ENCODE data around the gene EEF1AKMT1.

The EEF1AKMT1 gene

DNA sequence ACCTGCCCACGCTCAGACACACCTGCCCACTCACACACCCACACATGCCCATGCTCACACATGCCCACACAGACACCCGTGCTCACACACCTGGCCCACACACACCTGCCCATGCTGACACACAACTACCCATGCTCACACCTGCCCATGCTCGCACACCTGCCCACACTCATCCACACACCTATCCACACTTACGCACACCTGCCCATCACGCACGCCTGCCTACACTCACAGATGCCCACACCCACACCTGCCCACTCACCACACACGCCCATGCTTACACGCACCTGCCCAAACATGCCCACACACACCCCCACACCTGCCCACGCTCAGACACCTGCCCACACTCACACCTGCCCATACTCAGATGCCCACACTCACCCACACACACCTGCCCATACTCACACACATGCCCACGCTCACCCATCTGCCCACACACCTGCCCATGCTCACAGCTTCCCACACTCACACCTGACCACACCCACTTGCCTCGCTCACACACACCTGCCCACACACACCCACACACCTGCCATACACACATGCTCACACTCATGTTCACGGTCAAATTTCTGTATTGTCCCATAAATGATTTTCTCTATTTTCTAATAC is 54.7 kb downstream of the EEF1AKMT1 start:
- no peak for TF ChIP-seq CTCF (IDR thresholded peaks at IDR 0.05; ENCODE audit: low read depth, low read length)
- DNase-seq (ENCODE audit: extremely low read depth, low read depth), result no peak

- no peak for TF ChIP-seq CTCF (IDR thresholded peaks at IDR 0.05; ENCODE audit: low read depth, low read length)
- no peak for DNase-seq (ENCODE audit: extremely low read depth, low read depth)
These were observed 55.9 kb downstream of the EEF1AKMT1 start for GRCh38 chr13:20717581-20718542.

- no peak for TF ChIP-seq CTCF (IDR thresholded peaks at IDR 0.05; ENCODE audit: low read depth, low read length)
These were observed 56.8 kb downstream of the EEF1AKMT1 start for GRCh38 chr13:20716951-20717350.

DNA sequence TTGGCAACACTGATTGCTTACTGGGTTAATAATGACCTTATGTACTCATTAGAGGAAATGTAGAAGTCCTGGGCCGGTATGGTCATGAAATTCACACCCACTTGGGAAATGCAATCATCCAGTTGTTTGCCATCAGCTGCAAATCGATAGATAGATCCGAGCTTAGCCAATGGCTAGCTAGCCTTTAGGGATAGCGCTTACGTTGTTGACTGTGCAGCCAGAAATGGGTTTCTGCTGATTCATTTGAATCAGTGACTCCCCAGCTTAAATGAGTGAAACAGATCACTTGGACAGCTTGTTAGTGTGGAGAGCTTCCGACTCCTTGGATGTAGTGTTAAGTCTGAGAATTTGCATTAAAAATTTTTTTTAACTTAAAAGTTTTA is 58.4 kb downstream of the EEF1AKMT1 start:
- TF ChIP-seq CTCF (IDR thresholded peaks at IDR 0.05; ENCODE audit: low read depth, low read length), result no peak
- no peak for DNase-seq (ENCODE audit: extremely low read depth, low read depth)

More at GRCh38 chr13:20716951-20717350, 56.8 kb downstream of the EEF1AKMT1 start:
- DNase-seq (ENCODE audit: extremely low read depth, low read depth), result no peak

- peak; percentile 65 for DNase-seq (ENCODE audit: extremely low read depth, low read depth)
- no peak for TF ChIP-seq CTCF (IDR thresholded peaks at IDR 0.05; ENCODE audit: low read depth, low read length)
These were observed 59.0 kb downstream of the EEF1AKMT1 start for GRCh38 chr13:20714563-20715329.

DNA sequence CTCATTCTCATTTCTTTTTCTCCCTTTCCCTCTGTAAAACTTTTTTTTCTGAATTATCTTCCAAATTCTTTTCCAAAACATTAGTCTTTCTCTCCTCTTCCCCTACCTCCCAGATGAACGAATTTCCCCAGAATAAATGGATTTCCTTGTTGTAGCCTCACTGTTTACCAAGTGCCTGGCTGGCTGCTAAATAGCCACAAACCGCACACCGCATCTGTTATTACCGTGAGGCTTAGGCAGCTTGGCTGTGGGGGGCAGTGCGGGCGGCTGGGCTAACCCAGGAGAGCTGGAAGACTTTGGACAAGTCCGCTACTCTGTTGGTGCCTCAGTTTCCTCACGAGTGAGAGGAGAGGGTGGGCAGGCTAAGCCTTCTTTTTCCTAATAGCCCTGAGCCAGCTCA is 59.6 kb downstream of the EEF1AKMT1 start:
- TF ChIP-seq CTCF (IDR thresholded peaks at IDR 0.05; ENCODE audit: low read depth, low read length), result no peak
- no peak for DNase-seq (ENCODE audit: extremely low read depth, low read depth)

Measured in AG09319 (cell line).